ENCODE data around the gene L3MBTL2.

L3MBTL2 gene

GRCh38 chr22:41280065-41280464 lies 75.0 kb downstream of the L3MBTL2 start:
- Histone ChIP-seq H3K79me2 (ENCODE audit: low read length) (peaks cover 57% of the 10 kb centered on the region), H3K36me3 (replicated peaks; ENCODE audit: insufficient read depth, low read length) (peaks cover 6% of the 10 kb centered on the region; the same call in 1 of the 2 replicates)

GRCh38 chr22:41280854-41281253 lies 75.7 kb downstream of the L3MBTL2 start:
- peaks cover 6% of the 10 kb centered on the region; the same call in 1 of the 2 replicates for H3K36me3 ChIP-seq (replicated peaks; ENCODE audit: insufficient read depth, low read length)
- H3K9me2 ChIP-seq (replicated peaks; ENCODE audit: insufficient read depth, low read length): no peaks in the 10 kb centered on the region
- H3K27me3 ChIP-seq (replicated peaks; ENCODE audit: insufficient read depth, low read length): no peaks in the 10 kb centered on the region
- 0 out of 2 replicates have a peak, but pooled peaks cover 2% of the 10 kb centered on the region for H3K4me1 ChIP-seq (ENCODE audit: low read length)
- peaks cover 62% of the 10 kb centered on the region for H3K79me2 ChIP-seq (ENCODE audit: low read length)
- no peak overlapping the region for H3K4me2 ChIP-seq (ENCODE audit: low read depth, low read length)
- no peaks in the 10 kb centered on the region for H3K9me3 ChIP-seq (replicated peaks; ENCODE audit: insufficient read depth, low read length)
- H3K4me3 ChIP-seq (ENCODE audit: low read length): no peak overlapping the region
- H2AFZ ChIP-seq (ENCODE audit: low read length): no peak overlapping the region
- H4K20me1 ChIP-seq (ENCODE audit: insufficient read depth, low read length): no peaks in the 10 kb centered on the region
- no peak overlapping the region for H3K9ac ChIP-seq (ENCODE audit: low read length)
- no peak overlapping the region for H3K27ac ChIP-seq (ENCODE audit: low read length)
- TF ChIP-seq EZH2phosphoT487 (IDR thresholded peaks at IDR 0.05; ENCODE audit: low read length) (no peak), CTCF (IDR thresholded peaks at IDR 0.05; ENCODE audit: low read length) (no peak), EZH2 (optimal IDR thresholded peaks at IDR 0.05; ENCODE audit: low read depth, low read length) (no peak)
- H3F3A ChIP-seq (ENCODE audit: insufficient read depth, low read length): peaks cover 11% of the 10 kb centered on the region
- no peak for DNase-seq

More at GRCh38 chr22:41280065-41280464, 75.0 kb downstream of the L3MBTL2 start:
- H3K9ac ChIP-seq (ENCODE audit: low read length): no peak overlapping the region
- no peaks in the 10 kb centered on the region for H3K9me2 ChIP-seq (replicated peaks; ENCODE audit: insufficient read depth, low read length)
- H3K27me3 ChIP-seq (replicated peaks; ENCODE audit: insufficient read depth, low read length): no peaks in the 10 kb centered on the region
- H3K4me3 ChIP-seq (ENCODE audit: low read length): no peak overlapping the region
- no peak for DNase-seq
- no peak overlapping the region for H3K27ac ChIP-seq (ENCODE audit: low read length)
- TF ChIP-seq EZH2 (optimal IDR thresholded peaks at IDR 0.05; ENCODE audit: low read depth, low read length): no peak
- no peak for TF ChIP-seq CTCF (IDR thresholded peaks at IDR 0.05; ENCODE audit: low read length)
- no peak for TF ChIP-seq EZH2phosphoT487 (IDR thresholded peaks at IDR 0.05; ENCODE audit: low read length)
- H2AFZ ChIP-seq (ENCODE audit: low read length): no peak overlapping the region
- no peaks in the 10 kb centered on the region for H4K20me1 ChIP-seq (ENCODE audit: insufficient read depth, low read length)
- no peaks in the 10 kb centered on the region for H3K9me3 ChIP-seq (replicated peaks; ENCODE audit: insufficient read depth, low read length)
- 0 out of 2 replicates have a peak, but pooled peaks cover 2% of the 10 kb centered on the region for H3K4me1 ChIP-seq (ENCODE audit: low read length)
- peaks cover 3% of the 10 kb centered on the region; the same call in 1 of the 2 replicates for H3F3A ChIP-seq (ENCODE audit: insufficient read depth, low read length)
- no peak overlapping the region for H3K4me2 ChIP-seq (ENCODE audit: low read depth, low read length)

Data from MM.1S (cell line).